SIG-M5 treated with dmso at 0.1 percent for 504 hours (cell line): Measurements from ENCODE around the gene LDLRAD4.
"Not testable (repeated sequence)": the region's sequence is repeated elsewhere in the genome, so short reads cannot be mapped to it uniquely, and the experiment has no call there.

Source experiments
- DNase-seq: peaks from one replicate; lab custom pipeline; 2025; ENCODE audit not compliant: unreplicated experiment; lab: John Stamatoyannopoulos, UW

The LDLRAD4 gene

GRCh38 chr18:13684546-13684945 lies 466.0 kb downstream of the LDLRAD4 start:
- DNase-seq = no peak

GRCh38 chr18:13688191-13689136 lies 469.9 kb downstream of the LDLRAD4 start:
- DNase-seq = no peak

GRCh38 chr18:13690060-13690459 lies 471.5 kb downstream of the LDLRAD4 start:
- not testable (repeated sequence) for DNase-seq

GRCh38 chr18:13695337-13695736 lies 476.8 kb downstream of the LDLRAD4 start:
- DNase-seq = not testable (repeated sequence)

- no peak for DNase-seq
Observed at GRCh38 chr18:13696961-13697360, 478.4 kb downstream of the LDLRAD4 start.

- no peak for DNase-seq
Observed at GRCh38 chr18:13700153-13700552, 481.6 kb downstream of the LDLRAD4 start.
